Measurements from ENCODE around the gene UBASH3B.

Gene UBASH3B

DNA sequence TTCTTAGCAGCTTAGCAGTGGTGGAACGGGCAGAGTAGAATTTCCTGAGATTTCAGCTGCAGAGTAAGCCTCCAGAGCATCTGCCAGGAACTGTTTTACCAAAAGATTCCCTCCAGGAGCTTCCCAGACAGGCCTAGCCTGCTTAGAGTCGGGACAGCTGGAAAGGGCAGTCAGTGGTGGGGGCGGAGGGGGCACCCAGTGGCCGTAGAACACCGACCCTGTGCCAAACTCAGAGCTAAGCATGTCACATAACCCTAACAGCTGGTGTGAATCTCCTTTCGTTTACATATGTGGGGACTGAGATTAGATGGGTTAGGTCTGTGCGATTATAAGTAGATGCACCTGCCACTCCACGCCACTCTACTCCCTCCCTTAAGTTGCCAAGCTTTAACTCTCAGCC lies 102.8 kb downstream of the UBASH3B start:
- no peak for DNase-seq

DNA sequence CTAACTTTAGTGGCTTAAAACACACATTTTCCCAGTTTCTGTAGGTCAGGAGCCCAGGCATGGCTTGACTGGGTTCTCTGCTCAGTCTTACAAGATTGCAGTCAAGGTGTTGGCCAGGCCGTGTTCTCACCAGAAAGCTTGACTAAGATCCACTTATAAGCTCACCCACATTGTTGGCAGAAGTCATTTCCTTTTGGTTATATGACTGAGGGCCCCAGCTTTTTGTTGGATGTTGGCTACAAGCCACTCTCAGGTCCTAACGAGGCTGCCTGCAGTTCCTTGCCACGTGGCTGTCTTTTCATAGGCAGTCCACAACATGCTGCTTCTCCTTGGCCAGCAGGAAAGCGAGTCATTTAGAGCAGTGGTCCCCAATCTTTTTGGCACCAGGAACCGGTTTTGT lies 103.5 kb downstream of the UBASH3B start:
- DNase-seq: no peak

DNA sequence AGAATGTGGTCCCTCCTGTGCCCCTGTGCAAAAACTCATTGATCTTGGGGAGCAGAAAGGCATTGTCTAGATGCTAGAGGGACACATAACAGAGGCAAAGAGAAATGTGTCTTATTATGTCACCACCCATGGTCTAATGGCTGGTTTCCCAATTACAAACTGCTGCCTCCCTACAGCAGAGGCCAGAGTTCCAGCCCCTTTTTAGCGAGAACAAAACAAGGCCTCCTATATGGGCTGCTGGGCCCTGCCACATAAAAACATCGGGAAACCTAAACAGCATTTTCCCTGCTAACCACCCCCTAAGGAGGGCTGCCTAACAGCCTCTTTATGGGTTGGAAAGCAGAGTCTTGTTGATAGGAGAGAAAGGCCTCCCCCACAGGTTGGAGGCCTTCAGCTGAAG lies 107.6 kb downstream of the UBASH3B start:
- DNase-seq: no peak

DNA sequence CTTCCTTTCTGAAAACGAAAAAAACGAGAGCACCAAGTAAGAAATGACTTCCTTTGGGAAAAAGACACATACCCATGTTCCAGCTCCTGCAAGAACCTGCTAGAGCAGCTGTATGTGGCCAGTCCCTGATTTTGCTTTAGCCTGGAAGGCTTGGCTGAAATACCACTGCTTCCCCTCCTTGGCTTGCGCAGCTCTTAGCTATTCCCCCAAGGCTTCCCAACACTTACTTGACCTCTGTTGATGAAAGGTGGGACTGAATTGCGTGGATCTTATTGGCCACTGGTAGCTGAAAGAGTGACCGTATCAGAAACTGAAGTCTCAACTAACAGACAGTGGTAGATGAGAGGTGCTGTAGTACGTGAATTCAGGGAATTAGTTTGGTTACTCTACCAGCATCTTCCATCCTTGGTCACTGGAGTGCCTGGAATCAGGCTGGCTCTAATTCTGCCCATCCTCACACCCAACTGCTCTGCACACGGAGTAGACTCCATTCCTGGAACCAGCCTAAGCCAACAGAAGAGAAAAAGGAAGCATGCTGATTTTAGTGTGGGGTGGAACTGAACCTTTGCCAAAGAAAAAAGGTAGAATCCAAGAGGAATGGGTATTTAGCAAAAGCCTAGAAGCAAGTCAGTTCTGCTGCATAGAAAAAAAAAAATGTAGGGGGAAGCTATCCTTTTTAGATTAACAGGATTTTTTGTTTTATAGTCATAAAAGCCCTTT lies 109.0 kb downstream of the UBASH3B start:
- DNase-seq: no peak

DNA sequence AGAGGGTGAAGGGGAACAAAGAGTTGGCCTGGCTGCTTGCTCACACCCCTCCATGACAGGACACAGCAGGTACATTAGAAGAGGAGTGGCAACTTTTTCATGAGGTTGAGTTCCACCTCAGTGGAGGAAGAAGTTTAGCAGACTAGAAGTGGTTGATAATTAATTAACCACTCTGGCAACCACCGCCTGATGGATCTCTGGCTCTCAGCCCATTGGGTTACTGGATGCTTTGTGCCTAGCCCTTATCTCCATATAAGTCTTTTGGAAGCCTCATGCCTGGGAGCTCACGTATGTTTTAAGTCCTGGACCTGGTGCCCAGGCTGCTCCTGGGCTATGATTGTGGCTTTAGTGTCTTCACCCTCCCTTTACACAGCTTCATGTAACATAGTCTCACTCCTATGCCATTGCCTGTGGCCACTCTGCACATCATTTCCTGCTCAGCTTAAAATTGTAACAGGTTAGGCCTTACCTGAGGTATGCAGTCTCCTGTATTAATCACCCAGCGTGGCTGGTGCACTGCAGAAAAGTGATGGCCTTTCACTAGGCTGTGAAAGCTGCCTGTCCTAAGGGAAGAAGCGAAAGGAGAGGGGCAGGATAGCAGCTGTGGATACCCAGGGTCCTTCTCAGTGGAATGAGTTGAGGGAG lies 110.1 kb downstream of the UBASH3B start:
- DNase-seq: no peak

DNA sequence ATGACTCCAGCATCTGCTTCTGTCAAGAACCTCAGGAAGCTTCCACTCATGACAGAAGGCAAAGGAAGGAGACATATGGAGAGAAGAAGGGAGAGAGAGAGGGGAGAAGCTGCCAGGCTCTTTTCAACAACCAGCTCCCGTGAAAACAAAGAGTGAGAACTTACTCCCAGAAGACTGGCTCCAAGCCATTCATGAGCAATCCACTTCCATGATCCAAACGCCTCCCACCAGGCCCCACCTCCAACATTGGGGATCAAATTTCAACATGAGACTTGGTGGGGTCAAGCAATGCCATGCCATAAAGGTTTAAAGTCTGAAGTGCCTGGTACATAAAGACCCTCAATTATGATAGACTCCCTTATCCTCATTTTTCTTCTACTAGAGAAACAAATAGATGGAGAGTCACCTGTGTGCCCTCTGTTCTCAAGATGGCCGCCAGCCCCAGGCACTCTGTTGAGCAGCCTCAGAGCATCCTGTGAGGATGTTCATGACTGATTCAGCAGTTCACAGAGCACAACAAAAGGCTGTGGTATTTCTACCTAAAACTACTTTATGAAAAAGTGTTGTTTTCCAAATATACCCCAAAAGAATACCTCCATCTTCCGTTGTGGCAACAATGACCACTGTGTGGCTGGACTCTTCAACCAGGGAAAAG lies 113.7 kb downstream of the UBASH3B start:
- DNase-seq: peak; percentile 28

DNA sequence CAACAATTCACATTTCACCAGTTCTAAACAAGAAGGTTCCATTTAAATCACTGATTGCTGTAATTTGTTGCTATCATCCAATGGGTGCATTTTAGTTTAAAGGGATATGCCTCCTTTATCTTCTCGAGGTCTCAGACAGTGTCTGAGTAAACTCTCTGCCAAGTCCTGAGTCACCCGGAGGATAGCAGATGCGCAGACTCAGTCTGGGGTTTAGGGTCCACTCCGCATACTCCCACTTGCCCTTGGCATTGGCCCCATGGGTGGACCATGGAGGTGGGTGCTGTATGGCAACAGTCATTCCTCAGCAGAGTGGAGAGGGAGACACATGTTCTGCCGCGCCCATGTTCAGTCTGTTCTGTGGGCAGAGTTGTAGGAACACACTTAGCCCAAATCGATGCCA lies 117.4 kb downstream of the UBASH3B start:
- DNase-seq: peak; percentile 63

DNA sequence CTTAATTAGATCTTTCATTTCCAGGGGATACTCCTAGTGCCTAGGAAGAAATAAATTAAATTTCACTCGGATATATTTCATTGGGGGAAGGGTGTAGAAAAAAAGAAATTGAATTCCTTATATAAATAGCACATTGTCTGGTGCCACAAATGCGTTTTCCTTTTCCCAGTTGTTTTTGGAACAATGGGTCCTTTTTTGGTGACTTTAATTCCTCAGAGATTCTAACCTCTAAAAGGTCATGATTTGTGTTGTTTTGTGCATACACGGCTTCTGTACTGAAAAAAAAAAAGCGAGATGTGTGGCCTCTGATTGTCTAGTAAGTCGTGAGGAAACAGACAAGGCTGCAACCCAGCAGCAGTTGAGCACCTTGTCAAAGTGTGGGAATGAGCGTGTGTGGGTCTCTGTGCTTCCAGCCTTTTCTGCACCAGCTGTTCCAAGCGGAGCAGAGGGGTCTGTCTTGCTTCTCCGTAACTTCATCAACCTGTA lies 118.3 kb downstream of the UBASH3B start:
- no peak for DNase-seq

DNA sequence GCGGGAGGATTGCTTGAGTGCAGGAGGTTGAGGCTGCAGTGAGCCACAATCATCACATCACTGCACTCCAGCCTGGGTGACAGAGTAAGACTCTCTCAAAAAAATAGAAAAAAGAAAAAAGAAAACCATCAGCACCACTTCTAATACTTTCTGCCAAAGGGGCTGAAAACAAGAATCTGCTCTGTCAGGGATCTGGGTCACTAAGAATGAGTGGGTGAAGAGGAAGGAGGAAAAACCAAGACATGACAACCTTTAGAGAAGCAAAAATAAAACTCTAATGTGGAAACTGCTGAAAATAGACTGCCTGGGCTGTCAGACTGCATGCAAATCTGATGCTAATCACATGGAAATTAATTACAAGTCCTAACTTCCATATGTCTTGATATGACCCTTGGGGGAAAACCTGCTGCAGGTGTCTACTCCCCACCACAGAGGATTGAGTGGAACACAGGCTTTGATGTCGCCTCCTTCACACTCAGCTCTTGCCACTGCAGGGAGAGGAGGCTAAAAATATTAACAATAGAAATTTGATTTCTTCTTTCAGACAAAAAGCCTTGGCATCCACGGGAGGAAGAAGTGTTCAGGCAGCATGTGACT lies 120.3 kb downstream of the UBASH3B start:
- no peak for DNase-seq

DNA sequence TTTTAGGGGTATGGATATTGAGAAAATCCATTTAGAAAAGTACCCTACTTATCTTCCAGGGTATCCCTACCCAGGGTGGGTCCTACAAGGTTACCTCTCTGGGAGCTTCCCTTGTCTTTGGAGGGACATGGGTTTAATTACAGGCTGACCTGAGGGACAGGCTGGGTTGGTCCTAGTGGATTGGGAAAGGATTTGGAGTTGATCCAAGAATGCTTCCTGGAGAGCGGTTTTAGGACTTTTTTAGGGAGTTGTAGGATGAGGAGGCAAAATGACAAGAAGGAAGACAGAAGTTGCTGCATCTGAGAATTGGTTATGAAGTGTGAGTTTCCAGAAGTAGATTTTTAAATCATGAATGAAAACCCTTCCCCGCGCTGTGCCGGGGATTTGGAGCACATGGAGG lies 121.0 kb downstream of the UBASH3B start:
- no peak for DNase-seq

DNA sequence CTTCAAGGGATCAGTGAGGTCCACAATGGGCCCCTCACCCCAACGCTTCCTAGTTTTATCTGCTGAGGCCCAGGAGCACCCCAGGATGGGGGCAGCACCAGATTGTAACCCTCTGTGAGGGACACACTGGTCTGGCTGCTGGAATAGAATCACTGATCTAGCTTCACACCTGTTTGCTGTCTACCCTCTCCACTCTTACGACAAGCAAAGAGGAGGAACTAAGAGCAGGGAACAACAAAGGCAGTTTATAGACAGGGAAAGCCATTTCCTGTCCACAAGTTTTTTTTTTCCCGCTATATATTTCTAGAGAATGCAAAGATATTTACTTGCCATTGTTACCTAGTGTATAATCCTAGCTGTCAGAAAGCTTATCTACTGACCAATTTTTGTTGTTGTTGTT lies 121.8 kb downstream of the UBASH3B start:
- DNase-seq: no peak

DNA sequence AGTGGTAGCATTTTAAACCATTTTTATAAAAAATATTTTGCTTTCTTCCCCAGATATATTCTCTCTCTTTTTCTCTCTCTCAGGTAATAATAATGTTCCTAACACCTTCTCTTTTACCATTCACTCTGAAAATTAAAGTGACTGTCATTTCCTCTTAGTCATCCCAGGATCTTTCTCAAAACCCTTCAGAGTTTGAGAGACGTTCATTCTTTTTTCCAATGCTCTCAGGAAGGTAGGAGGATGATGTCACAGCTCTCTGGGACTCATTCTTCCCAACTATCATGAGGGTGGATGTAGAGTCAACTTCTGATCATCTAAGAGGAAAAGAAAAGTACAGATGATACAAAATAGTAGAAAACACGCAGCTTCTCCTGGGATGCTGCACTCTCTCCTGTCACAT lies 122.6 kb downstream of the UBASH3B start:
- peak; percentile 24 for DNase-seq

DNA sequence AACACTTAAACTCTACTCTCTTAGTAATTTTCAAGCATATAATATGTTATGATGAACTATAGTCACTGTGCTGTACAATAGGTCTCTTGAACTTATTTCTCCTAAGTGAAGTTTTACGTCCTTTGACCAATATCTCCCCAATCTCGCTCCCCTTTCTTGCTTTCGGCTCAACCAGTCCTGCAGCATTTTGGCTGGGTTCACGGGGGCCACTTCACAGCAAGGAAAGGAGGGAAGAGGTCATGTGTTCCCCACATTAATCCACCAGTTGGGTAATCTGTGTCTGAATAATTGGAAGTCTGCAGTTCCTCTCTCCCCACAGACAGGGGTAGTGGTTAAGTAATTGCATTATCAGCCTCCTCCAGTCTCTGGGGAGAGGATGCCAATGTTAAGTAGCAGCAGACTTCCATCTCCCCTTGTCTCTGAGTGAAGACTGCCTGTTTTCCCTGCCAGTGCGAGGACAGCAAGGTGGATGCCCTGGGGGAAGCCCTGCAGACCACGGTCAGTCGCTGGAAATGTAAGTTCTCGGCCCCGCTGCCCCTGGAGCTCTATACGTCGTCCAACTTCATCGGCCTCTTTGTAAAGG lies 123.6 kb downstream of the UBASH3B start:
- DNase-seq: peak; percentile 57

DNA sequence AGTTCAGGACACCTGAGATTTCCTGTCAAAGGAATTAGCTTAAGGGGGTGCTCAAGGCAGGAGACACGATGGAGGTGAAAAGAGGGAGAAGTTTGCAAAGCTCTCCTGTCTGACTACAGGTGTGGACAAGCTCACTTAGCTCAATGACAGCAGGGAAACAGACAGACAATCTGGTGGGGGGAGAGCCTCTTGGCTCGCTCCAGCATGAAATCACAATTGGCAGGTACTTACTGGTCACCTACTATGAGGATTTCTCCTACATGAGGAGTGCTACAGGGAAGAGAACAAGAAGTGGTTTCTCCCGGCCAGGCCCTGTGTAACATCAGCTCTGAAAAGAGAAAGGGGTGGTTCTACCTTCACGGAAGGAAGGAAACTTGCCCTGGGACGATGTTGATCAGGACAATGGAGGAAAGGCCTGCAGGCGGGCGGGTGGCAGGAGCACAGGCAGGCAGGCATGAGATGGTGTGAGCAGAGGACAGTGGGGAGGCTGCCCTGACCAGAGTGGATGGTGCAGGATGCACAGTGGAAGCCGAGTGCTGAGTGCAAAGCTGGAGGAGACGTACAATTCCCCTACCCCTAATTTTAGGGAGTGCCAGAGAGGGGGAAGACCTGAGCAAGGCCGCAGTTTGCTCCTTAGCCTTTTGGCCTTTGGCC lies 124.9 kb downstream of the UBASH3B start:
- DNase-seq: no peak

DNA sequence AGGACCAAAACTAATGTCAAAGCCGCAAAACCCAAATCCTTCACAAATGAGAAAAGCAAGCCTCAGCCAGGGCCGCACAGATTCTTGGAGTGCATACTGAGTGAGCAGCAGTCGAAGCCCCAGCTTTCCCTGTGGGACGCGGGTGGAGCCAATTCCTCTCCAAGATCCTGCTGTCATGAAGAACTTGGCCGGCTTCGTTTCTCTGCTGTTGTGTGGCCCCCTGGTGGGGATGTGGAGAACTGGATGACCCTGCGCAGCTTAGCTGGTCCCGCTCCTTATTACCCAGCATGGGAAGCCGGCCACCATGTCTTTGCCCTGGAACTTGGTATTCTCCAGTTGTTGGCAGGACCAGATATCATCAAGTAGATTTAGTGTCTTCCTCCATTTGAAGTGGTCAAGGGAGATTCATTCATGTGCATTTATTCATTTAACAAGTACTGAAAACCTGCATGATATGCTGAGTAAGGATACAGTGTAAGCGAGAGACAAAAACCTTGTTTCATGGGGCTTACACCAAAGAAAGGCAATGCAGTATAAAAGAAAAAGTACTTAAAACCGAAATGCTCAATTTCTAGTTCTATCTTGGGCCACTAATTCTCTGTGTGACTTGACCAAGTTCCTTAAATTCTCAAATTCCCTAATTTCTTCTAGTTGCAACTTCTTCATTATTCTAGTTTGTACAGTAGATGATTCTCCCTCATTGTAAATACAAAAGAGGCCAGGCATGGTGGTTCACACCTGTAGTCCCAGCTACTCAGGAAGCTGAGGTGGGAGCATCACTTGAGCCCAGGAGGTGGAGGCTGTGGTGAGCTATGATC lies 126.1 kb downstream of the UBASH3B start:
- peak; percentile 90 for DNase-seq

DNA sequence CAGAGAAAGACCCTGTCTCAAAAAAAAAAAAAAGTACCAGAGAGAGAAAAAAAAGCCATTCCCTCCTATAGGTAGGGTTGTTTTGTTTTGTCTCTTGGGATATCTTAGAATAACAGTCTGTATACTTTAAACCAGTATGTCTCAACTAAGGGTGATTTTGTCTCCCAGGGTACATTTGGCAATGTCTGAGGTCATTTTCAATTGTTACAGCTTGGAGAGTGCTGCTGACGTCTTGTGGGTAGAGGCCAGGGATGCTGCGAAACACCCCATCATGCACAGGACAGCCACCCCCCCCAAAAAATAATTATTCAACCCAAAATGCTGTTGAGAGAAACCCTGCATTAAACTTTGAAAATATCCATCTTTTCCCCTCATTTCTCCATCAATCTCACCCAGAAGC lies 126.7 kb downstream of the UBASH3B start:
- DNase-seq: no peak

DNA sequence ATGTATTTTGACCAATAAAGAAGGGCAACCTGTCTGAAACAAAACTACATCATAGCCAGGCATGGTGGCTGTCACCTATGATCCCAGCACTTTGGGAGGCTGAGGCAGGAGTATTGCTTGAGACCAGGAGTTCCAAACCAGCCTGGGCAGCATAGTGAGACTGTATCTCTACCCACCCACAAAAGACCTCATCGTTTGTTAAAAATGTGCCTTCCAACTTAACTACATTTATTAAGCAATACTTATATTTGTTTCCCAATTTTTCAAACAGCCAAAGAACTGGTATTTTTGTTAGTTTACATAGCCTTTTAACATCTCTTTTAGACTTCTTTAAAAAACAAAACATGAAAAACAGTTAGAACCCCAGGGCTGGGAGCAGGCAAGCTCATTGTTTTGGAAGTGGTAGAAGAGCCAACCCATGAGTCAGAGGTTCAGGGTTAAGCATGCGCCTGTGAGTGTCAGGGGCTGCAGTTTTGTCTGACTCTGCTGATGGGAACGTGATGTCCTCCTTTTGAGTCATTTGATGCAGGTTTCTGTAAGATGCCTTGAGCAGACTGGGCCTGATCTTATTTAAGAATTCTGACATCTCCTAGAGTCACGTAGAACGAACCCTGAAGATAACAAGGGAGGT lies 128.9 kb downstream of the UBASH3B start:
- DNase-seq: peak; percentile 84

DNA sequence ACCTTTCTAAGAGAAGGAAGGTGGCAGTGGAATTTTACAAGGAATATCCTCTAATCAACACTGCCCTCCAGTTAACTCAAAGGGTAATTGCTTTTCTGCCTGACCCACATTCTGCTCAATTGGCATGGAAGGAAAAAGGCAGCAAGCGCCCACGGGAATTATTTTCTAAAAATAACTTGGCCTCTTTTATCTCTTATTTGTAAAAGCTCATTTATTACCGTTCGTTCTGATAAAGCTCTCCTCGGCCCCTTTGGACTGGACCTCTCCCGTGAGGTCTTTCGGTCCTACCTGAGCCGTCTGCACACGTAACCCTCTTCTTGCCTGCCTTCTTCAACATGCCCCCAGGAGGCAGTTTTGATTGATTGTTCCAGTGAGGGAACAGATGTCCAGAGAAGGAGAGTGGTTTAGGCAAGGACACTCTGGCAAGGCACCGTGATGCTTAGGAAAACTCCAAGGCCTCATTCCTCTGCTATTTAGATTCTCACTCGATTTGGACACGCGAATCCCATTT lies 129.6 kb downstream of the UBASH3B start:
- DNase-seq: no peak

DNA sequence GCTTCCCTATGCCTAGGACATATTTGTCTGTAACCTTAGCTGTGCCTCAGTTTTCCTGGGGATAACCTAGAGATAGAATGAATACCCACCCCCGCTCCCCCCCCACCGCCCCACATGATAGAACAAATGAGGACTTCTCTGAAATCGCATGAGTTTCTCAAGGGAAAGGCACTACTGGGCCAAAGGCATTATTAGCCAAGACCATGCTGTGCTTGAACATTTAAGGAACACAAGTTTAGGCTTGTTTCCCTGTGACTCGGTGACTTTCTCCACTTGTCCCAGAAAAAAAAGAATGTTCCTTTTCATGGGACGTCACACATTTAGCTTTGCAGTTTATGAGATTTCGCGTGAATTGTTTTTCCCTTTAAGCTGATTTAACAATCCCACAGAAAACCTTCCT lies 131.4 kb downstream of the UBASH3B start:
- no peak for DNase-seq

DNA sequence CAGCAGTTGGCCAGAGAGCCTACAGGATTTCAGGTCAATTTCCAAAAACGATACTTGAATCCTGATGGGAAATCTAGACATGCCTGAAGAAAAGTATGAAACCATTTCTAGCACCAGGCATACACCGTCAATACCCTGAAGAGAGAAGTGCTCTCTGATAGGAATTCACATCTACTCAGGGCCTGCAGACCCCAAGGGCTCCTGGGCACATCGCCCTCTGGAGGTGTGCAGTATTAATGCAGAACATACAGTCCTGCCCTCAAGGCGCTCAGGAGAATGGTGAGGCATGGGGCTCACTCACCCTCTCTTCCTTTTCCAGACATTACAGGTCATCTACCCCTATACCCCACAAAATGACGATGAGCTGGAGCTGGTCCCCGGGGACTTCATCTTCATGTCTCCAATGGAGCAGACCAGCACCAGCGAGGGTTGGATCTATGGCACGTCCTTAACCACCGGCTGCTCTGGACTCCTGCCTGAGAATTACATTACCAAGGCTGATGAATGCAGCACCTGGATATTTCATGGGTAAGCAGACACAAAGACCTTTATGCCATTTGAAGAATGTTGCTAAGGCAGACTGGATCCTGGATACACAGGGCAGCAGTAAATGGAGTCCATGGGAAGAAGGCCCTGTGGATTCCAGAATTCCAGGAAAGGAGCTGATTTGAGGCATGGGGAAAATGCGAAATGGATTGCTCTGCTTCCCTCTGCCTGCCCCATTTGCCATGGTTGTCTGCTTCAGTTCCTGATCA lies 133.4 kb downstream of the UBASH3B start:
- no peak for DNase-seq
